ENCODE results near the gene NPDC1. TPM values are rescaled to one million over a fixed set of nuclear protein-coding genes. Genes with fewer than 3 reads are reported as not detected.

The NPDC1 gene
- total and polyA plus RNA-seq, 11 donors: 38.4 to 114 (median 55.1) TPM

GRCh38 chr9:137057545-137057944 lies 11.6 kb upstream of the NPDC1 start:
- H3K27ac ChIP-seq: no peak overlapping the region
- peaks cover 15 to 46% (median 33%) of the 10 kb centered on the region in 12 donors for H3K4me1 ChIP-seq

GRCh38 chr9:137056739-137057415 lies 10.9 kb upstream of the NPDC1 start:
- no peak for DNase-seq
- no peak for ATAC-seq
- H3K9me3 ChIP-seq: no peaks in the 10 kb centered on the region
- 73 to 76% (median 75%) methylated on average over 17 of the region's 17 CpGs for WGBS, 4 donors
- intact Hi-C loops (cut with DNase I): no loop called here
- H3K4me1 ChIP-seq: peaks cover 15 to 49% (median 34%) of the 10 kb centered on the region in 12 donors
- TF ChIP-seq POLR2A (IDR thresholded peaks at IDR 0.05) (no peak), CTCF (IDR thresholded peaks at IDR 0.05) (no peak)
- peaks cover 3 to 32% (median 17%) of the 10 kb centered on the region in 9 donors for H3K27me3 ChIP-seq
- H3K27ac ChIP-seq: peak overlapping the region in 2 of 12 donors; percentile 80 to 83
- H3K36me3 ChIP-seq: no peaks in the 10 kb centered on the region
- H3K4me3 ChIP-seq: no peak overlapping the region

More at GRCh38 chr9:137057545-137057944, 11.6 kb upstream of the NPDC1 start:
- no peak for TF ChIP-seq CTCF (IDR thresholded peaks at IDR 0.05)
- TF ChIP-seq POLR2A (IDR thresholded peaks at IDR 0.05): no peak
- Histone ChIP-seq H3K9me3 (no peaks in the 10 kb centered on the region), H3K4me3 (no peak overlapping the region), H3K36me3 (no peaks in the 10 kb centered on the region), H3K27me3 (peaks cover 2 to 27% (median 14%) of the 10 kb centered on the region in 9 donors)
- DNase-seq (no peak), ATAC-seq (no peak)
- 65 to 80% (median 71%) methylated on average over 16 of the region's 16 CpGs for WGBS, 4 donors
- intact Hi-C loops (cut with DNase I): no loop called here

- peaks cover 3 to 43% (median 21%) of the 10 kb centered on the region in 9 donors for H3K27me3 ChIP-seq
- H3K27ac ChIP-seq: peak overlapping the region; percentile 49 to 89 (median 81)
- peaks cover 15 to 49% (median 34%) of the 10 kb centered on the region in 12 donors for H3K4me1 ChIP-seq
- H3K9me3 ChIP-seq: no peaks in the 10 kb centered on the region
- no peaks in the 10 kb centered on the region for H3K36me3 ChIP-seq
- H3K4me3 ChIP-seq: peak overlapping the region in 2 of 12 donors; percentile 4 to 13
- intact Hi-C loops (cut with DNase I): no loop called here
- no peak for TF ChIP-seq CTCF (IDR thresholded peaks at IDR 0.05)
- no peak for TF ChIP-seq POLR2A (IDR thresholded peaks at IDR 0.05)
- peak; percentile 86 to 95 (median 88) for ATAC-seq
- DNase-seq: peak; percentile 94 to 95 (median 94)
- WGBS, 4 donors: 12 to 29% (median 16%) methylated on average over 16 to 28 of the region's 28 CpGs
These were observed 9.7 kb upstream of the NPDC1 start for GRCh38 chr9:137055385-137056364.
